B cell (primary cell): ENCODE results near the gene STAT5B.

Experiments used
- CTCF ChIP-seq: fragments of 200-600 bp; IDR thresholded peaks from one replicate; pipeline ENCODE4 v1.8.0; 2022; ENCODE audit warnings: antibody characterized with exemption, mild to moderate bottlenecking
- EZH2 ChIP-seq: IDR thresholded peaks from 2 replicates; pipeline ENCODE4 v1.6.1; 2012; ENCODE audit warnings: borderline replicate concordance, low read depth, mild to moderate bottlenecking, moderate library complexity, low read length; ENCODE audit not compliant: insufficient read depth, poor library complexity, severe bottlenecking

- no peak for TF ChIP-seq EZH2
- no peak for TF ChIP-seq CTCF
These were observed 85.5 kb downstream of the STAT5B start for GRCh38 chr17:42190491-42191274.
